Panc1 (cell line): ENCODE measurements around the gene POLR2C. TPM values are rescaled to one million over a fixed set of nuclear protein-coding genes. Genes with fewer than 3 reads are reported as not detected.

Experiments
- ATAC-seq: fragments of 200-7000 bp; cut with Tn5 transposase; 2 replicates; pipeline ENCODE4 v1.9.1; 2020; ENCODE audit warnings: mild to moderate bottlenecking, moderate library complexity
- BruUV-seq: library from RNA; stranded (reverse); fragments of 400-500 nt; replicated peaks from 2 replicates; lab custom pipeline; 2021; lab: Mats Ljungman, UMichigan
- CTCF ChIA-PET: fragments of 300-600 bp; sonication (Branson Sonifier 250); formaldehyde crosslinking; loops from one replicate; lab custom pipeline; 2022; ENCODE audit warnings: antibody characterized with exemption; lab: Charles Lee
- POLR2A ChIA-PET: fragments of 300-600 bp; sonication (Branson Sonifier 250); formaldehyde crosslinking; loops from one replicate; lab custom pipeline; 2022; ENCODE audit warnings: antibody characterized with exemption; lab: Charles Lee
- DNase-seq: peaks from one replicate; pipeline ENCODE4 v3.0.0-alpha.2; 2010; ENCODE audit warnings: low read depth, low spot score
- H3K27ac ChIP-seq: 2 replicates; pipeline ENCODE4 v1.5.1; 2011; ENCODE audit warnings: mild to moderate bottlenecking, low read length, inconsistent platforms
- H3K27me3 ChIP-seq: fragments of 200-500 bp; sonication (Bioruptor generic); 2 replicates; pipeline ENCODE4 v1.6.0; 2014; ENCODE audit warnings: low read length, inconsistent platforms; ENCODE audit not compliant: control insufficient read depth, insufficient read depth
- H3K36me3 ChIP-seq: fragments of 200-500 bp; sonication (Bioruptor generic); 2 replicates; pipeline ENCODE4 v1.5.1; 2014; ENCODE audit warnings: inconsistent platforms, mild to moderate bottlenecking, low read length, moderate library complexity; ENCODE audit not compliant: control insufficient read depth, insufficient read depth
- H3K4me1 ChIP-seq: 2 replicates; pipeline ENCODE4 v1.5.1; 2011; ENCODE audit warnings: inconsistent platforms, mild to moderate bottlenecking, low read length, moderate library complexity; ENCODE audit not compliant: control insufficient read depth, insufficient read depth
- H3K4me3 ChIP-seq, 2 experiments: 2 replicates each; pipeline ENCODE4 v1.5.1; 2011 to 2012; ENCODE audit warnings: low read depth in 2 of 2, low read length in 2 of 2, mild to moderate bottlenecking in 2 of 2, inconsistent platforms in 1 of 2, moderate library complexity in 1 of 2
- H3K9me3 ChIP-seq: fragments of 200-500 bp; sonication (Bioruptor generic); 2 replicates; pipeline ENCODE4 v1.5.1; 2014; ENCODE audit warnings: low read depth, mild to moderate bottlenecking, inconsistent platforms, low read length, moderate library complexity; ENCODE audit not compliant: control insufficient read depth, insufficient read depth
- POLR2AphosphoS5 ChIP-seq: IDR thresholded peaks from 2 replicates; pipeline ENCODE4 v1.6.1; 2012; ENCODE audit warnings: mild to moderate bottlenecking, low read depth, low read length, moderate library complexity
- SIN3A ChIP-seq: IDR thresholded peaks from 2 replicates; pipeline ENCODE4 v1.6.1; 2012; ENCODE audit warnings: low read depth, mild to moderate bottlenecking, low read length, moderate library complexity, borderline replicate concordance; ENCODE audit not compliant: insufficient read depth
- TCF7L2 ChIP-seq: IDR thresholded peaks from 2 replicates; pipeline ENCODE4 v1.6.1; 2011; ENCODE audit warnings: mild to moderate bottlenecking, low read depth, low read length, inconsistent platforms
- in situ Hi-C: cut with HindIII; loops from 2 replicates; pipeline ENCODE4 v1.10.0; 2016; ENCODE audit warnings: low sequenced_read_pairs, low pct_unique_long_range_greater_than_20kb
- intact Hi-C: fragments of 100-400 bp; cut with micrococcal nuclease; formaldehyde crosslinking; loops from one replicate; pipeline ENCODE4 v1.10.0; 2022; ENCODE audit not compliant: unreplicated experiment
- total RNA-seq: library from RNA; stranded (reverse); gene quantifications from one replicate; pipeline ENCODE4 v1.2.1, GENCODE V29; 2021; ENCODE audit not compliant: unreplicated experiment
- TF ChIP-seq, protein P1 (sequence below), 2 experiments: IDR thresholded peaks; 2 replicates each; pipeline ENCODE4 v1.6.1; 2011 to 2012; ENCODE audit warnings: low read depth in 2 of 2, control low read depth in 1 of 2, low read length in 1 of 2, mild to moderate bottlenecking in 1 of 2, moderate library complexity in 1 of 2; ENCODE audit not compliant: insufficient read depth in 1 of 2
- TF ChIP-seq, protein P2 (sequence below): fragments of 450-650 bp; IDR thresholded peaks from 2 replicates; pipeline ENCODE4 v1.5.1; 2017; ENCODE audit warnings: mild to moderate bottlenecking

Gene POLR2C
- total RNA-seq, 1 experiment from 2014 or later, result 53.9 TPM

DNA sequence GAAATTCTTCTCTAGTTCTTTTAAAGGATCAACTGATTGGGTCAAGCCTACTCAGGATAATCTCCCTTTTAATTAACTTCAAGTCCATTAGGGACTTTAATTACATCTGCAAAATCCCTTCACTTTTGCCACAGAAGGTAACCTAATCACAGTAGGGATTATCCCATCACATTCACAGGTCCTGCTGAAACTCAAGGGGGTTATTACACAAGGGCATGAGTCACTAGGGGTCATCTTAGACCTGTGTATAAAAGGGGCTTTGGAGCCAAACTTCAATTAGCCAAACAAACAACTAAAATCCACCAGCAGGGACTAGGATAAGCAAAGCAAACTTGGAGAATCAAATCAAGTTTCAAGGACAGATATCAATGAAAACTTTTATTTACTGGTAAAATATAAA lies 34.7 kb upstream of the POLR2C start:
- ChIA-PET CTCF (no interaction called here), POLR2A (no interaction called here)
- intact Hi-C loops, result no loop called here

DNA sequence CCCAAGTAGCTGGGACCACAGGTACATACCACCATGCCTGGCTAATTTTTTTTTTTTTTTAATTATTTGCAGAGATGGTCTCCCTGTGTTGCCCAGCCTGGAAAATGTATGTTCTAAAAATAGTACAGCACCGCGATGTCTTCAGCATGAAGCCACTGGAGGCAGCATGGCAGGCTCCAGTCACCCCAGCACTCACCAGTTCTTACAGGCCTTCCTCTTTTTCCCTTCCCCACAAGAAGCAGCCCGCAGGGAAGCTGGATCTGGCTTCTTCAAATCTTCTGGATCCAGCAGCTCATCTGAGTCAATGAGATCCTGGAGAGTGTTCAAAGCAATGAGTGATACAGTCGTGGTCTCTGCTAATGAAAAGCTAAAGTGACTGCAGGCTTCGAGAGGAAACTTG lies 31.5 kb upstream of the POLR2C start:
- BruUV-seq, result no TSS peak
- POLR2A ChIA-PET, result no interaction called here
- Histone ChIP-seq H3K4me3 (no peak overlapping the region), H3K27ac (no peak overlapping the region), H3K27me3 (no peaks in the 10 kb centered on the region), H3K9me3 (no peaks in the 10 kb centered on the region), H3K4me1 (no peaks in the 10 kb centered on the region), H3K36me3 (peaks cover 19% of the 10 kb centered on the region)
- in situ Hi-C loops (no loop called here), intact Hi-C loops (no loop called here)
- CTCF ChIA-PET, result no interaction called here
- ATAC-seq (no peak), DNase-seq (no peak)
- TF ChIP-seq TCF7L2 (no peak), POLR2AphosphoS5 (no peak), SIN3A (no peak)
- TF ChIP-seq, protein P1, sequence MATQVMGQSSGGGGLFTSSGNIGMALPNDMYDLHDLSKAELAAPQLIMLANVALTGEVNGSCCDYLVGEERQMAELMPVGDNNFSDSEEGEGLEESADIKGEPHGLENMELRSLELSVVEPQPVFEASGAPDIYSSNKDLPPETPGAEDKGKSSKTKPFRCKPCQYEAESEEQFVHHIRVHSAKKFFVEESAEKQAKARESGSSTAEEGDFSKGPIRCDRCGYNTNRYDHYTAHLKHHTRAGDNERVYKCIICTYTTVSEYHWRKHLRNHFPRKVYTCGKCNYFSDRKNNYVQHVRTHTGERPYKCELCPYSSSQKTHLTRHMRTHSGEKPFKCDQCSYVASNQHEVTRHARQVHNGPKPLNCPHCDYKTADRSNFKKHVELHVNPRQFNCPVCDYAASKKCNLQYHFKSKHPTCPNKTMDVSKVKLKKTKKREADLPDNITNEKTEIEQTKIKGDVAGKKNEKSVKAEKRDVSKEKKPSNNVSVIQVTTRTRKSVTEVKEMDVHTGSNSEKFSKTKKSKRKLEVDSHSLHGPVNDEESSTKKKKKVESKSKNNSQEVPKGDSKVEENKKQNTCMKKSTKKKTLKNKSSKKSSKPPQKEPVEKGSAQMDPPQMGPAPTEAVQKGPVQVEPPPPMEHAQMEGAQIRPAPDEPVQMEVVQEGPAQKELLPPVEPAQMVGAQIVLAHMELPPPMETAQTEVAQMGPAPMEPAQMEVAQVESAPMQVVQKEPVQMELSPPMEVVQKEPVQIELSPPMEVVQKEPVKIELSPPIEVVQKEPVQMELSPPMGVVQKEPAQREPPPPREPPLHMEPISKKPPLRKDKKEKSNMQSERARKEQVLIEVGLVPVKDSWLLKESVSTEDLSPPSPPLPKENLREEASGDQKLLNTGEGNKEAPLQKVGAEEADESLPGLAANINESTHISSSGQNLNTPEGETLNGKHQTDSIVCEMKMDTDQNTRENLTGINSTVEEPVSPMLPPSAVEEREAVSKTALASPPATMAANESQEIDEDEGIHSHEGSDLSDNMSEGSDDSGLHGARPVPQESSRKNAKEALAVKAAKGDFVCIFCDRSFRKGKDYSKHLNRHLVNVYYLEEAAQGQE (IDR thresholded peaks at IDR 0.05; ENCODE audit: insufficient read depth in 1 of 2, low read depth in 2 of 2, low read length in 1 of 2), result no peak
- TF ChIP-seq, protein P2, sequence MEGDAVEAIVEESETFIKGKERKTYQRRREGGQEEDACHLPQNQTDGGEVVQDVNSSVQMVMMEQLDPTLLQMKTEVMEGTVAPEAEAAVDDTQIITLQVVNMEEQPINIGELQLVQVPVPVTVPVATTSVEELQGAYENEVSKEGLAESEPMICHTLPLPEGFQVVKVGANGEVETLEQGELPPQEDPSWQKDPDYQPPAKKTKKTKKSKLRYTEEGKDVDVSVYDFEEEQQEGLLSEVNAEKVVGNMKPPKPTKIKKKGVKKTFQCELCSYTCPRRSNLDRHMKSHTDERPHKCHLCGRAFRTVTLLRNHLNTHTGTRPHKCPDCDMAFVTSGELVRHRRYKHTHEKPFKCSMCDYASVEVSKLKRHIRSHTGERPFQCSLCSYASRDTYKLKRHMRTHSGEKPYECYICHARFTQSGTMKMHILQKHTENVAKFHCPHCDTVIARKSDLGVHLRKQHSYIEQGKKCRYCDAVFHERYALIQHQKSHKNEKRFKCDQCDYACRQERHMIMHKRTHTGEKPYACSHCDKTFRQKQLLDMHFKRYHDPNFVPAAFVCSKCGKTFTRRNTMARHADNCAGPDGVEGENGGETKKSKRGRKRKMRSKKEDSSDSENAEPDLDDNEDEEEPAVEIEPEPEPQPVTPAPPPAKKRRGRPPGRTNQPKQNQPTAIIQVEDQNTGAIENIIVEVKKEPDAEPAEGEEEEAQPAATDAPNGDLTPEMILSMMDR, result no peak

More for the DNA sequence above, 34.7 kb upstream of the POLR2C start:
- H3K36me3 ChIP-seq, result peaks cover 6% of the 10 kb centered on the region; the same call in 1 of the 2 replicates
- BruUV-seq, result no TSS peak
- H3K27ac ChIP-seq, result no peak overlapping the region
- DNase-seq, result no peak
- ATAC-seq, result no peak
- no peaks in the 10 kb centered on the region for H3K4me1 ChIP-seq
- H3K27me3 ChIP-seq, result no peaks in the 10 kb centered on the region
- no peak for TF ChIP-seq SIN3A
- in situ Hi-C loops, result no loop called here
- no peaks in the 10 kb centered on the region for H3K9me3 ChIP-seq
- H3K4me3 ChIP-seq, result no peak overlapping the region

DNA sequence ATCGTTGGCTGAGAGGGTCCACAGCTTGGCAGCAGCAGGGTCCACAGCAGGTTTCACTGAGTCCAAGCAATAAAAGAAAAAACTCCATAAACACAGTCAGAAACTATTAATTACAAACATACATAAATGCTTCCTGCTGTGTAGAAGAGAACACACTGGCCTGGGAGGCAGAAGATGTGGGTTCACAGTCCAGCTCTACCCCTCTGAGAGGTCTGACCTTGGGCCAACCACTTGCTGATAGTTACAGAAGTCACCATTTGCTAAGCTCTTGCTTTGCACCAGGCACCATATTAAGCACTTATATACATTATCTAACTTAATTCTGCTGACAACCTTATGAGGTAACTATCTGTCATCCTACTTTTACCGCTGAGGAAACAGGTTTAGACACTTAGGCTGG lies 30.0 kb upstream of the POLR2C start:
- Histone ChIP-seq H3K9me3 (no peaks in the 10 kb centered on the region), H3K36me3 (peaks cover 21% of the 10 kb centered on the region), H3K4me3 (no peak overlapping the region), H3K27me3 (no peaks in the 10 kb centered on the region), H3K27ac (no peak overlapping the region), H3K4me1 (no peaks in the 10 kb centered on the region)
- intact Hi-C loops, result no loop called here
- TF ChIP-seq SIN3A, result no peak
- TF ChIP-seq, protein P2, result no peak
- no peak for TF ChIP-seq TCF7L2
- TF ChIP-seq, protein P1 (IDR thresholded peaks at IDR 0.05; ENCODE audit: insufficient read depth in 1 of 2, low read depth in 2 of 2, low read length in 1 of 2), result no peak
- no peak for TF ChIP-seq POLR2AphosphoS5
- DNase-seq (no peak), ATAC-seq (no peak)
- BruUV-seq, result no TSS peak
- in situ Hi-C loops, result no loop called here
- POLR2A ChIA-PET, result no interaction called here
- CTCF ChIA-PET, result no interaction called here
